GM21619 (cell line): Measurements from ENCODE around the gene KCNK17.
A peak's percentile ranks its signal among the peaks of the same experiment; 100 is the strongest.

Source experiments
- ATAC-seq: cut with Tn5 transposase; IDR thresholded peaks from one replicate; pipeline ENCODE4 v1.9.1; 2021; ENCODE audit not compliant: unreplicated experiment

The KCNK17 gene, protein sequence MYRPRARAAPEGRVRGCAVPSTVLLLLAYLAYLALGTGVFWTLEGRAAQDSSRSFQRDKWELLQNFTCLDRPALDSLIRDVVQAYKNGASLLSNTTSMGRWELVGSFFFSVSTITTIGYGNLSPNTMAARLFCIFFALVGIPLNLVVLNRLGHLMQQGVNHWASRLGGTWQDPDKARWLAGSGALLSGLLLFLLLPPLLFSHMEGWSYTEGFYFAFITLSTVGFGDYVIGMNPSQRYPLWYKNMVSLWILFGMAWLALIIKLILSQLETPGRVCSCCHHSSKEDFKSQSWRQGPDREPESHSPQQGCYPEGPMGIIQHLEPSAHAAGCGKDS

DNA sequence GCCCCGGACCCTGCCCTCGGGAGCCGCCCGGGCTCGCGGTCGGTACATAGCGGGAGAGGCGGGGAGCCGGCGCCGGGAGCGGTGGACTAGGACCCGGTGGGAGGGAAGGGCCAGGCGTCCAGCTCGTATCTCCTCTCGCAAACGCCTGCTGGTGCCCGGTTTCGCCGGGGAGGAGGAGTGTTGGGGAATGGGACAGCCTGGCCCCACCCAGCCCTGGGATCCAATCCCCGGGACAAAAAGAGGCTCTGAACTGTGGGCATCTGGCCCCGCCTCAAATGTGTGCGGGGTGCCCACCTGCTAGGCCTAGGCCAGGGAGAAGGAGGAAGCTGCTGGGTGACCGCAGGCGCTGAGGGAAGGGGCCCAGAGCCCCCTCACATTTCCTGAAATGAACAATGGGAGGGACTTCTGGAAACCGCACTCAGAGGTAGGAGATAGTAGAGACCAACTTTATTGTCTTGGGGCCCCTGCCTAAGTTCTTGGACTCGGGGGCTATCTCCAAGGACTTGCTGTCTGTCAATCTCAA, at the start of gene KCNK17:
Gene KCNK17, minus strand, starts transcription at position 147 of the 523 bp plus-strand sequence. Its CDS starts 99 bp downstream, at position 48.
- ATAC-seq, result no peak

DNA sequence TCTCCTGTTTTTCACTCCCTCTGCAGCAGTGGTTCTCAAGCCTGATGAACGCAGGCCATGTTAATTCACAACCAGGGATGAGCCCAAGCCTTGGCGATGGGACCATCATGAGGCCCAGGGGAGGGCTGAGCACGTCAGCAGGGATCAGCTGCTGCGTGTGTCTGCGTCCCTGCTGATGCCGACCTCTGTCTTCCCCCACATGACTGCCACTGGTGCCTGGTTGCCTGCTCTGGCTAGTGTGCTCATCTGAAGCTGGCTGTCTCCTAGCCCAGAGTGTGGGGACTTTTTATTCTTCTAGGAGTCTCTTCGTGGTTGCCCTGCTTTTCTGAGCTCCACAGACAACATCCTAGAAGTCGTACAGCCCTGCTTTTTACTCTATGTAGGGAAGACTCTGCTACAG, 49.1 kb upstream of the KCNK17 start:
- no peak for ATAC-seq

DNA sequence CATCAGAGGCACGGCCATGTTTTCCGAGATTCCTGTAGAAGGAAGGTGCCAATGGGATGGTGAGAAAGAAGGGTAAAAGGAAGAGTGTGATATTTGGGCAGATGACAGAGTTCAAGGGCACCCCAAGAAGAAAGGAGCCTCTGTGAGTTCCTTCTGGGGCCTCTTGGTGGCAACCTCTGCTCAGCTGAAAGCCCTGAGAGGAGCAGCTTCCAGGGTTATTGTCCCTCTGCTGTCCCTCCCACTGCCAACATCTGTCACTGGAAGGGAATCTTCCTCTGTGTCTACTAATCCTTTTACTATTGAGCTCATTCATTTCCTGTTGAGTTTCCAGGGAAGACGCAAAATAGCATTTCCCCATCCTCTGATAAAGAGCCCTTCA, 48.3 kb upstream of the KCNK17 start:
- ATAC-seq, result no peak

DNA sequence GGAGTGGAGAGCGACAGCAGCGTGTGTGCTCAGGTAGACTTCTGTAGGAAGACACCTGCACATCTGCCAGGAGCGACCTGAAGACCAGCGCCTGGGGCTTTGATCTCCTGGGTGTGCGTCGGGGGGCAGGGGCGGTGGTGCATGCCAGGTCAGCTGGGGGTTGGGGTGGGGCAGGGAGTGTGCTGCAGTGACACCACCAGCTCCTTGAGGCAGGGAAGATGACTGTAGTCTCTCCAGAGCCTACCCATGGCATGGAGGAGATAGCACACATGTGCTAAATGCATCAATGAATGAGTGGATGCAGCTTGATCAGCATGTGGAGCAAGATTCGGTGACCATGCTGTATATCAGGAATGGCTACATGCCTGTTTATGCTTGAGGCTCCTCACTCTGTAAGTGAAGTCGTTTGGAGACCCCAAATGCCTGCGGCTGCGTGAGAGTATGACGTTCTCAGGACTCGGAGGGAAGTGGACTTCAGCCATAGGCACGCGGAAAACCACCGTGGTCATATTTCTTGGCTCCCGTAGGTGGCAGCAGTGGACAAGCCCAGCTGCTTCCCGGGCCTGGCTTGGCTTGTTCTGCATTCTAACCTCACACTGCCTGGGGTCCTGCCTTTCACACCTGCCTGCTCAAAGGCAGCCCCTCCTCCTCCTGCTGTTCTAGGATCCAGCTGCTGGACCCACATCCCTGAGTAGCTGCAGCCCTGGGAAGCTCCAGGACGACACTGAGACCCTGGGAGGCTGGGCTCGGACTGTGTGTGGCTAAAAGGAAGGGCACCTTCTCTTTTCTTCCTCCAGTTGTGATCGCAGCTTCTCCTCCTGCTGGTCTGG, 47.7 kb upstream of the KCNK17 start:
- no peak for ATAC-seq

DNA sequence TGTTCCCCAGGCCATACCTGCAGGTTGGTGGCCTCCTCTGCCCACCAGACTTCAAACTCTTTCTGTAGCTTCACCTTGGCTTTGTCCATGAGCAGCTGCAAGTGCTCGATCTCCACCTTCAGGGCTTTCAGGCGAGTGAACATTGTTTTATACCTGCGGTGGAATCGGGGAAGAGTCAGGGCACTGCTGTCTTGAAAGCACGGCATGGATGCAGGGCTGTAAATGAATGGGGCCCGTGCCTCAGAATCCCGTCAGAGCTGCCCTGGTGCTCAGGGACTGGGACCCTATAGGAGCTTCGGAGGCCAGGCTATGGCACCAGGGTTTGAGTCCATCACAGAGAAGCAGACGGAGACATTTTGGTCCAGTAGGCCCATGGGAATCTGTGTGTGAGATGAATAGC, 46.2 kb upstream of the KCNK17 start:
- ATAC-seq, result no peak

DNA sequence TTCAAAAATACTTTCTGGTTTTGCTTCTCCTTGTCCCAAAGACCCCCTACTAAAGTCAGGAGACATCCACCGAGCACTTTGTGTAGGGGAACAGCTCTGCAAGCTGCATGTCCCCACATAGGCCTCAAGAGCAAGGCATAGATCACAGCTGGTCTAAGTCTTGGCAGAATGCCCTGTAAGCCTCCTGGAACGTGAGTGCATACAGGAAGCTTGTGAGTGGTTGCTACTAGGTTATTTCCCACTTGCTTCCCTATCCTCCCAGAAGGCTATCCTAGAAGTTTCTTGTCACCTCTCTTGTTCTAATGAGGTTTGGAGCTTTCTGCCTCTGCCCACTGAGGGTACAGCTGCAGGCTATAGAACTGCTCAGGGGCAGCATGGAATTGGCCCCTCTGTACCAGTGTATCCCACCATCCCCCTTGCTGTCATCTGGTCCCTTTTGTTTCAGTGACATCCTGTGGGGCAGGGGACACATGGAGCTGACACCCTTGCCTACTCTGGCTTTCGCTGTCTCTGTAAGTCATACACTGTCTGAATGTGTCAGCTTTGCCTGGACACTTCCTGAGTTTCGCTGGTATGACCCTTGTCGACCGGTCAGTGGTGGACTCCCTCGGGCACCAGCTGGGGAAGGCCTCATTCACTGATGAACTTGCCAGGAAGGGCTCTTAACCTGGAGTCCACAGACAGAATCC, 43.9 kb upstream of the KCNK17 start:
- ATAC-seq, result no peak

DNA sequence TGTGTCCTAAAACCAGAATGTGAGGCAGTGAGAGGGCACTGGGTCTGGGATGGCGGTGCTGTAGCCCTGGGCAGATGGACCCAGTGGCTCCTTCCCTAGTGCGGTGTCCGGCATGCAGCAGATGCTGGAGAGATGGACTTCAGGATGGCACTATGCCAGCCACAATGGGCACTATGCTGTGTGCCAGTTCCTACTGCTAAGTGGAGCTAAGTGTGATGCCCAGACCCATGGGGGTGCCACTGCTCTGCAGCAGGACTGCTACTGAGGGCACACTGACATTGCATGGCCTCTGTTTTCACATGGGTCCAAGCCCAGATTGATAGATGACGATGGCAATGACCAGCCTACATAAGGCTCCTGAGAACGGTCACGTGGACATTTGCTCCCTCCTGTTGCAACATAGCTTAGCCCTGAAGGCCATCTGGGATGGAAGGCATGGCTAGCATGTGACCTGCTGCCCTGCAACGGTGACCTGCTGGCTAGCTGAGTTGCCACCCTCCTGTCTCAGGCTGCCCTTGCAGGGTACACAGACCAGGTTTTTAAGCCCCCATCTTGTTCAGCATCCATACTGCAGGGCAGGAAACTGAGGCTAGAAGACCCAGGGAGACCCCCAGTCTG, 39.6 kb upstream of the KCNK17 start:
- no peak for ATAC-seq

DNA sequence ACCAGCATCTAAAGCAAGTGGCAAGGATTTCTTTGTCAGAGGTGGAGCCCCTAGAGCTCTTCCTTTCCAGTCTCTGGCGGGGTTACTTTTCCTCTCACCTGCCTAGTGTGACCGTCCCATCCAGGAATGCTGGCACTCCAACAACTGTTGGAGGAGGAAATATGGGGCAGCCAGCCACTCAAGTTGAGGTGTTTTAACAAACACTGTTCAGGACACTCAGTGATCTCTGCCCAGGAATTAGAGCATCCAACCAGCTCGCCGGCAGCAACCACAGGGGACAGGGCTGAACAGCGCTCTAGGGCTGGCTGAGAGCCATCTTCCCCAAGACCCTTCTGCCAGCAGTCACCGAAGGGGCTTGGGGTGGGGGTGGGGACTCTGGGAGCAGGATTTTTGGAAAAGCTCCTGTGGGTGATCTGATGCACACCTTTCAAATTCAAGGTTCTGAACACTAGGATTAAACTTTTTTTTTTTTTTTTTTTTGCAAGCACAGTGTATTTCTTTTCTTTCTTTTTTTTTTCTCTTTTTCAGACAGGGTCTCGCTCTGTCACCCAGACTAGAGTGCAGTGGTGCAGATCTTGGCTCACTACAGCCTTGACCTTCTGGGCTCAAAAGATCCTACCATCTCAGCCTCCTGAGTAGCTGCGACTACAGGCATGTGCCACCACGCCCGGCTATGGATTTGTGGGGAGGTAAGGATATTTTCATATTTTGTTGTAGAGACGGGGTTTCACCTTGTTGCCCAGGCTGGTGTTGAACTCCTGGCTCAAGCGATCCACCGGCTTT, 36.7 kb upstream of the KCNK17 start:
- no peak for ATAC-seq

DNA sequence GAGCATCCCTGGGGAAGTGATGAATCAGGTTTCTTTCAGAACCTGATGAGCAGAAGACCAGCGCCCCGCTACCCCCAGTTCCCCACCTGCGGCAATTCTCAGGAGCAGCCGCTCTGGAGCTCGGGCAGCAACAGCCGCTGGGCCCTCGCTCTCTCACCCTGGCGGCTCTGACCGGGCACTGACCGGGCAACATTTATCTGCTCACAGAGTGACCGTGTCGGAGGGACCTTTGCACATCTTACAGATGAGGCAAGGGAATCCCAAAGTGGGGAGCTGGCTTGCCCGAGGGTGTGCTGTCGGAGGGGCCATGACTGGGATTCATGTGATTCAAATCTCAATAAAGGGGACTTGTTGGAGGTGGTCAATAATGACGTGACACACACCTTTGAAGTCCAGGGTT, 34.5 kb upstream of the KCNK17 start:
- ATAC-seq, result no peak

DNA sequence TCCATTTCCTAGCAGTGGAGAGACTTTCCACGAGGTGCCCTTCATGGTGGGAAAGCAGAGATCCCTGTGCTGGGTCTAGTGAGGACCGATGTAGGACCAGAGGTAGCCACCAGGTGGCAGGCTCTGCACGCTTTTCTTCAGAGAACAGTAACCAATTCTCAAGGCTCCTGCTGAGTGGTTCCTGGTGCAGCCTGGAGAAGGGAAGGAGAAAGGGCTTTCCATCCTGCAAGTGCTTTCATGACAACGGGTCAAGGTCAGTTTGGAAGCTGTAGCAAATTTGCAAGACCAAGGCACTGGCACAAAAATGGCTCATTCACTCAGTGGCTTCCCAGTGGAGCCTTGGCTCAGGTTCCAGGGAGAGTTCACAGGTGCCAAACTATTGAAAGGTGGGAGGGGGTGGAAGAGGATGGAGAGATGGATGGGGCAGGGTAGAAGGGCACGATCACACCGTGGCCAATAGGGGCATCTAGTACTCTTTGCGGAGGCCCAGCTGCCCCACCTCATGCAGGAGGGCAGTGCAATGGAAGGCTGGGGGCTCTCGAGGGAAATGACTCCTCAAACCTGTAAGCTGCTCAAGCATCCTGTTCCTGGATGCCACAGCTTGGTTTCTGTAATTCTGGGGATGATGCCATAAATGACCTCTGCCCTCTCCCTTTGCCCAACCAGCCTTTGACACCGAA, 33.8 kb upstream of the KCNK17 start:
- ATAC-seq, result peak; percentile 72

DNA sequence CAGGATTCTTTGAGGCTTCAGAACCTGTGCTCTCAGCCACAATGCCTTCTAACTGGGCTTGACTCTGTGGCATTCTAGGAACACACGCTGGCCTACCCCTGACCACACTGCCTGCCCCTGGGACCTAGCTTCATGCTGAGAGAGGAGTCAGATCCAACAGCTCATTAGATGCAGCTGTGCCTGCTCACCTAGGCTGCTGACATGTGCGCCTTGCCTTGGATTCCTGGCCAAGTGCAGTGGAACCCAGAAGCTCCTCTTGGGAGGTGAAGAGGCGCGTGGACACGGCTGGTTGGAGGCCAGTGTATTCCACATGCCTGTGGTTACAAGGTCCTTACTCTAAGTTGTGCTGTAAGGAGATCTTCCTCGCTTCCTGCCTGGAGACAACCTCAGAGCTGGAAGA, 33.0 kb upstream of the KCNK17 start:
- no peak for ATAC-seq

DNA sequence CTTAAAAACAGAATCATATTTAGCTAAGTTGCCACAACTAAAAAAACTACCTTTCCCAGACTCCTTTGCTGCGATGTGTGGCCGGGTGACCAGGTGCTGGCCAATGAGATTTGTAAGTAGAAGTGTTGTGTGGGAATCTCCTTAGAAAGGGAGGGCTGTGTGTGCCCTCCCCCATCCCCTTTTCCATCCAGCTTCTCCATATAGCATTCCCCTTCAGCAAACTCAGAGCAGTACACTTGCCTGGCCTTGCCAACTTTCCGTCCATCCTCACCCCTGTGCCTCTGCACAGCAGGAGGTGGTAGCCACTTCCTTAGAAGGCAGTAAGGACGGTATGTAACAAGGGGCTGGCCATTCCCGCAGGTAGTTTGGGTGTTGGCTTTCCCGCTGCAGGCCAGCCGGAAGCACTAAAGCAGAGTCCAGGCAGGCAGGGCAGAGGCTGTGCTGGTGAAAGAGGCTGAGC, 30.6 kb upstream of the KCNK17 start:
- no peak for ATAC-seq

DNA sequence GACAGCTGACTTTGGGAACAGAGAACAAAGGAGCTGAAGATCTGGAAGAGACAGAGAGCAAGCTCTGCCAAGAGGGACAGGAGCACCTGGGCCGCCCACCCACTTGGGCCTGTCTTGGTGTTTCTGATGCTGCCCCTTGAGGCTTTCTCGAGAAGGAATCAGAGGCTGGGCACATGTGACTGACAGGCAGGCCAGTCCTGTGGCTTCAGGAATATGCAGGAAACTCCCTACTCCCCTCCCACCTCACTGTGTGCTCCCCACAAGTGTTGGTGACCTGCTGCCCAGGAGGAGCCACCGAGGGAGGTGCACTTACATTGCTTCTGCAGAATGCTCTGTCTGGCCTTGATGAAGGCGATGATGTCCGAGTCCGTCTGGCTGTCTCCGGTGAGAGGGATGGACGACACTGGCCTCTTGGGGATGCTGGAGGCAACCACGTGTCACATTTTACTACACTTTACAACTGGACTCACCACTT, 29.2 kb upstream of the KCNK17 start:
- no peak for ATAC-seq

DNA sequence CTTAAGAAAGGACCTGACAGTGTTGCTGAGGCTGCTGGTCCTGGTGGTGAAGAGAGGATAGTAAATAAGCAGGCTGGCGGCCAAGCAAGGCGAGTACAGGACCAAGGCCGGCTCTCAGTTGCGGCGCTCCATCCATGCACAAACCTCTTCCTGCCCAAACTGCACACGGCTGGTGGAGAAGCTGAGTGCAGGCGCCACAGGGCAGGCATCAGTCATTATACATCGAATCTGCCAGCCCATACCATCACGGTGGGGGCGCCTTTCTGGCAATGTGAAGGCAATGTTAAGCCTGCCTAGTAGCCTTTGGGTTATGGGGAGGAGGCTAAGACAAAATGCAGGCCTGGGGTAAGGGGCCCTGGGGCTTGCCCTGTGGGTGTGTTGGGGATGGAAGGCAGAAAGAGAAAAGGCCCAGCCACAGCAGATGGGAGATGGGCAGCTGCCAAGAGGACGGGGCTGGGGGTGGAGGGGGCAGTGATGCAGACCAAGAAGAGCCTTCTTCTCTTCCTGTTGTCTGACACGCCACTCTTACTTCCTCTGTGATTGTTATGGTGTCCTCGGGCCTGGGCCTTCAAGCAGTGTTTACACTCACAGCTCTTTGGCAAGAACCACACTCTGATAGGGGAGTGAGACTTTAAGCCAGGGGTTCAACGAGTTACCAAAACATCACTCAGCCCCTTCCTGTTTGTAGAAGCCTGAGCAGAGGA, 28.6 kb upstream of the KCNK17 start:
- peak; percentile 46 for ATAC-seq

DNA sequence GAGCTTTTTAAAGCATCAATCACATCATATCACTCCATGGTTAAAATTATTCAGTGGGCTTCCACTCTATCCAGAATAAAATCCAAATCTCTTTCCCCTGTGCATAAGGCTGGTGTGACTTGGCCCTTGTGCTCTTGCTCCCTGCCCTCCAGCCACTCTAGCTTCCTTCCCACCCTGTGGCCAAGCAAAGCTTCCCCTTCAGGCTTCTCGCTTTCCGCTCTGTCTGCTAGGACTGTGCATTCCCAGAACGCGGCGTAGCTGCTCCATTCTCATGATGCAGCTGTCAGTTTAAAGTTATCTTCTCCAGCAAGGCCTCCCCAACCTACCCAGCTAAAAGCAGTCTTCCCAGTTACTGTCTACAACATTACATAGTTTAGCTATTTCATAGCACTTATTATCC, 27.7 kb upstream of the KCNK17 start:
- ATAC-seq, result no peak

DNA sequence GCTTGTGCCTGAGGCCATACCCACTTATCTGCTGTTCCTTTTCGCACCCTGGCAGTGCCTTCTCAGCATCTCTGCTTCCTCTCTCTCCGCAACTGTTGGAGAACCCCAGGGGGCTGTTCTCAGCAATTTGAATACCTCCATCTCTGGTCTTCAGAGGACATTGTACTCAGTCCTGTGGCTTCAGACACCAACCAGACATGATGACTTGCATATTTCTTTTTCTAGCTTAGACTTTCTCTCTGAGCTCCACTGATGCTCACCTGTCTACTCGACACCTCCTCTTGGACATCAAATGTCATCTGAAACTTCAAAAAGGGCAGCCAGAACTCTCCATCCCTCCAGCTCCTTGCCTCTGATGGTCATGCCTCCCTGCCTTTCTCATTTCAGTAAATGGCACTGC, 27.1 kb upstream of the KCNK17 start:
- ATAC-seq, result no peak

DNA sequence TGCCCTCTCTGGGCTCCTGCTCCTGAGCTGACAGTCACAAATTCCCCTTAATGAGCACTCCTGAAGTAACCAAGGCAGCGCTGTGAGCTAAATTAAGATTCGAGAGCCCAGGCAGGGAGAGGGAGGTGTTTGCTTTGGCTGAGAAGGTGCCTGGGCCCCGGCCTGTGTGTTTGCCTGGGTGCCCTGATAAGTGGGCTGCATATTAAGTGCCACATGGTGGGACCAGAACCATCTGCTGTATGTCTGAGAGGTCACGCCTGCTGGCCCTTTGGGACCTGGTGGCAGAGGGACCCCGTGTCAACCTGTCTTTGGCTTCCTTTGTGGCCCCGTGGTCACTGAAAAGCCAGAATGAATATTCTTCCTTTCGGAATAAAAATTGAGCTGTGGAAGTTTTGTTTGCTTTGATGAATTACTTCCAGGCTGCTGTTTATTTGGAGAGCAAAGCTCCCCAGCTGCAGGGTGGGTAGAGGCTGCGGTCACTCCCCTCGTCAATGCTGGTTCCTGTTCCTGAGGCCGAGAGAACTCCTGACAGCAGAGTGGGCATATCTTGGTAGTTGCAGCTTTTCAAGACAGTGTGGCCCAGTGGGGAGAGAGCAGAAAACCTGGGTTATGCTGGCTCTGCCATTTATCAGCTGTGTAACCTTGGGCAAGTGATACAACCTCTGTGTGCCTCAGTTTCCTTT, 25.8 kb upstream of the KCNK17 start:
- ATAC-seq, result no peak

DNA sequence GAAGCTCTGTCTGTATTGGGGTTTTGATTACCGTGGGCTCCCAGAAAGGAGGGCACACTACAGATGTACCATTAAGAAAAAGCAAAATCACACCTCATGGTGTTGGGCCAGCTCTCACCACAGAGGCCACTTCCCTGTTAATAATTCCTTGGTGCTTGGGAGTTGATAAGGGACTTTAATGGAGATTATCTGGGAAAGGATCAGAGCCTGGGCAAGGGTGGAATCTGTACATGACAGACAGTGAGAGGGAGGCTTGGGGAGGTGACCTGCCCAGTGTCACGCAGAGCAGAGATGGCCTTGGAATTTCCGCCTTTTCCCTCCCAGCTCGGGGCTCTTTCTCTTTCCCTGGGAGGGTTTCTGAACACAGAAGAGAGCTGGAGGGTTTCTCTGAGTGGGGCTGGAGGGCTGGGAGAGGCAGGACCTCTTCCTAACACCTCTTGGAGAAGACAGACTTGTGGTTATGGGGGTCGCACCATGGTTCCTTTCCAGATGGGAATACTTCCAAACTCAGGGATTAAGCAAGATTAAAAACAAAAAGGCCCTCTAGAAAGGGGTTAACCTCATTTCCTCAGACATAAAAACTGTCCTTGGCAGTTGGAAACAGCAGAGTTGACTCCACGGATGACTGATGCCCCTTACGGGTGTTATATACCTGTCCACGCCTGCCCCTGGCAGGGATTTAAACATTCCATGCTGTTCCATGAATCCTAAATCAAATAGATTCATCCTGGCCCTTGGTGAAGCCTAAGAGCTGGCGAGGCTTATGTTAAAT, 25.1 kb upstream of the KCNK17 start:
- ATAC-seq, result no peak
